HG02571 (cell line): ENCODE results near the gene DCP2.
"Not testable (repeated sequence)": the region's sequence is repeated elsewhere in the genome, so short reads cannot be mapped to it uniquely, and the experiment has no call there.

Source experiments
- ATAC-seq: cut with Tn5 transposase; IDR thresholded peaks from one replicate; pipeline ENCODE4 v1.9.1; 2021; ENCODE audit warnings: mild to moderate bottlenecking, moderate library complexity; ENCODE audit not compliant: unreplicated experiment

The DCP2 gene

DNA sequence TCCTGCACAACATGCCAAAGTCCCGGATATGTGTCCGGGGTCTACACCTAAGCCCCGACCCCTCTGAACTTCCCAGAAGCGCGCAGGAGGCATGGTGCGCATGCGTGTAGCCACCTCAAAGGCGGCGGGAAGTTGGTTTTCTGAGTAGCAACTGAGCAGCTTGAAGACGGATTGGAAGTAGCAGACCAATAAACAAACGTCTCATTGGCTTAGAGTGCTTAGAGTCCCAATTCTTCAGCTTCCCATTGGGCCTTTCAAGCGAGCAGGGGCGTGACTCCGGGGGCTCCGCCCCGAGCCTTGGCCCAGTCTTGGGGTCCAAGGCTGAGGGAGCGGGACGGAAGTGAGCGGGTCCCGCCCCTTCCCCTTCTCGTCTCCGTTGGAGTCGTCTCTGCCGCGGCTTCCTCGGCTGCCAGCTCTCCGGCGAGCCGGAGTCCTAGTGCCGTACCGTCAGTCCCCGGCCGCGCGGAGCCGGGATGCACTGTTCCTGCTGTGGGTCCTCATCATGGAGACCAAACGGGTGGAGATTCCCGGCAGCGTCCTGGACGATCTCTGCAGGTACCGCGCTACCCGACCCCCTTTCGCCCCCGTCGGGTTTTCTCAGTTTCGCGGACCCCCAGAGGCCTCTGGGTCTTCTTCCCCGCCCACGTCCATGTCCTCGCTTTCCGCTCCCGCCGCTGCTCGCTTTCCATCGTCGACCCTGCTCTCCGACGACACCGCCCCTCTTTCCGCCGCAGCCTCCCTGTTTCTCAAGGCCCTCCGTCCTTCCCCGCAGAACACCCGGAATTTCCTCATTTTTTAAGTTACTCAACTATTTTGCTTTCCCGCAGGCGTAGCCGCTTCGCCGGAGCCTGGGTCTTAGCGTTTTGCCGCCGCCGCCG is at the start of gene DCP2:
Gene DCP2 (plus strand): TSS at position 367 of the 878 bp plus-strand sequence. CDS start 136 bp downstream, at position 503.
- peak; percentile 97 for ATAC-seq

DNA sequence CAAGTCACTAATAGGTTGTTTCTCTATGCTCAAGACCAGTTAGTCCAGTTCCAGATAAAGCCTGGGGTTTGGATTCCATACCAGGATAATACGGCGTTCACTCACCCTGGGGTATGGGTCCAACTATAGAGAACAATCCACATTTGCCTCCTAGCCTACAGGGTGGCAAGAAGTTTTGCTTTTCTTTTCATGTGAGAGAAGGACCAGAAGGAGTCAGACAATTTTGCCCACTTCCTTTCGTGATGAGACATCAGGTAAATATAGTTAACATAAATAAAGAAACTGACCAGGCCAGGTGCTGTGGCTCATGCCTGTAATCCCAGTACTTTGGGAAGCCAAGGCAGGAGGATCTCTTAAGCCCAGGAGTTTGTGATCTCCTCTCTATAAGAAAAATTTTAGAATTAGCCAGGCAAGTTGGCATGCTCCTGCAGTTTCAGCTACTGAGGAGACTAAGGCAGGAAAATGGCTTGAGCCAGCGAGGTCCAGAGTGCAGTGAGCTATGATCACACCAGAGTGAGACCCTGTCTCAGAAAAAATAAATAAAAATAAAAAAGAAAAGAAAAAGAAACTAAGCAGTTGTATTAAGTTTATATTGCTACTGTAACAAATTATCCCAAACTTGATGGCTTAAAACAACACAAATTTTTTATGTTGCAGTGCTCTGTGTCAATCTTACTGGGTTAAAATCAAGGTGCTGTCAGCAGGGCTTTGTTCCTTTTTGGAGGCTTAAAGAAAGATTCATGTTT is 47.1 kb upstream of the DCP2 start:
- ATAC-seq: peak; percentile 74

DNA sequence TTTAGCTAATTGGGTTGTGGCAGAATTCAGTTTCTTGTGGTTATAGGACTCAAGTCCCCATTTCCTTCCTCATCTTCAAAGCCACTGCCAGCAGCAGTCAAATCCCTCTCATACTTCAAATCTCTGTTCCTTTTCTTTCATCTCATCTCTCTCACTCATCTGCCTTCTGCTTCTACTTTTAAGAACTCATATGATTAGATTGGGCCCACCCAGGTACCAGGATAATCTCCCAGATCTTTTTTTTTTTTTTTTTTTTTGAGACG is 46.6 kb upstream of the DCP2 start:
- no peak for ATAC-seq

DNA sequence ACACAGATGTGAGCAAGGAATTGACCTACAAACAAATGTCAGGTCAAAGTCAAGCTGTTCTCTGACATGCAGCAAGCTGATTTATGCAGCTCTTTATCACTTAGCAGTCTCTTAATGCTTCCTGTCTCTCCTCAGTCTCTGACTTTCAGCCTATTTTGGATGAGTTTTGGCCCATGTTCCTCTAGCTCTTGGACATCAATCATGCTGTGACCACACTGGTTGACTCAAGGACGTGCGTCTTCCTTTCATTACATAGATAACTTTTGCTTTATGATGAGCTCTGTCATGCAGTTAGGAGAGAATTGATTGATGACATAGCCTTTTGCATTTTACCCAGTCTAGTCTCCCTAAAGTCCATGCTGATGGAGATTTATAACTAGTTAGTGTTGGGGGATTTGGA is 45.1 kb upstream of the DCP2 start:
- ATAC-seq: no peak

DNA sequence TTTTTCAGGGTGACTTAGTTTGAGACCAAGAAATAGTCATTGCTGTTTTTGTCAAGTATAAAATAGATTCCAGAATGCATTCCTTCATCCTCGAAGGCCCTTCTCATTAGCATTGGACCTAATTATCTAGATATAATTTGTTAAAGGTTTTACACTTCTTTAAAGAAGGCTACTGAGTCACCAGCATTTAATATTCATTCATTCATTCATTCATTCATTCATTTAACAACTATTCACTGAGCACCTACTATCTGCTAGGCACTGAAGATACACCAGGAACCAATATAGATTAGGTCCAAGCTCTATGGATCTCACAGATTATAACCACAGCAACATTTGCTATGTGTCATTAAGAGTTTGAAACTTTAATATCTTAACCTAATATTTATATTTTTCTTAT is 43.5 kb upstream of the DCP2 start:
- no peak for ATAC-seq

DNA sequence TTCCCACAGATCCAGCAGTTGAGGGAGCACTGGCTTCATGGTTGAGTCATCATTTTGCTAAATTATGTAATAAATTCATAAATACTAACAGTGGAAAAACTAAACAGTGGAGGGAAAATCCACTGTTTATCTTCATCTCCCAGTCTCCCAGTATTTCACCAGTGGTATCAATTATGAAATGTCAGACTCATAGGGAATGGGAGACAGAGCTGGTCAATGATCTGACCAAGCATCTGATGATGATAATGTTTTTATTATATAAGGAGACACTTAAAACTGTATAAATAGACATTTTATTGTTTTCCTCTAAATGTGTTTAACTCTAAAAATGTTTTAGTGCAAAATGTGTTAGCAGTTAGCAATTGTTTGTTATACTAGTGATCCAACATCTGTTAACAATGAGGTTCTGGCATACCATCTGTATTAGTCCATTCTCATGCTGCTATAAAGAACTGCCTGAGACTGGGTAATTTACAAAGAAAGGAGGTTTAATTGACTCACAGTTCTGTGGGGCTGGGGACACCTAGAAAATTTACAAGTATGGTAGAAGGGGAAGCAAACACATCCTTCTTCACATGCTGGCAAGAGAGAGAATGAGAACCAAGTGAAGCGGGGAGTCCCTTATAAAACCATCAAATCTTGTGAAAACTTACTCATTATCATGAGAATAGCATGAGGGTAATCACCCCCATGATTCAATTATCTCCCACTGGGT is 42.8 kb upstream of the DCP2 start:
- ATAC-seq: no peak

DNA sequence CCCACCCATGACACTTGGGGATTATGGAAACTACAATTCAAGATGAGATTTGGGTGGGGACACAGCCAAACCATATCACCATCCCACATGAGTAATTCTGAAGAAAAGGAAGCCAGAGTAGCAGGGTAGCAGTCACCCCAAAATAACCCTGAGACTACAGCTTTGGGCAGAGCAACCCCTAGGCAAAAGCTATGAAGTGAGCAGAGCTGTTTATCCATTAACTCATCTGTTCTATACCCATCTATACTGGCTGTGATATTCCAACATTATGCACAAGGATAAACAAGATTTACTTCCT is 42.3 kb upstream of the DCP2 start:
- ATAC-seq: no peak

DNA sequence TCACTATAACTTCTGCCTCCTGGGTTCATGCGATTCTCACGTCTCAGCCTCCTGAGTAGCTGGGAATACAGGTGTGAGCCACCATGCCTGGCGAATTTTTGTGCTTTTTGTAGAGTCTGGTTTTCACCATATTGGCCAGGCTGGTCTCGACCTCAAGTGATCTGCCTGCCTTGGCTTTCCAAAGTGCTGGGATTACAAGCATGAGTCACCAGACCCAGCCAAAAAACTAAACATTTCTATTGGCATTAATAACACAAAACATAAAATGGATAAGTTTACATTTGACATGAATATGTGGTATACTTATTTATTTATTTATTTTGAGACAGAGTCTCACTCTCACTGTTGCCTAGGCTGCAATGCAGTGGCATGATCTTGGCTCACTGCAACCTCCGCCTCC is 40.9 kb upstream of the DCP2 start:
- ATAC-seq: no peak

DNA sequence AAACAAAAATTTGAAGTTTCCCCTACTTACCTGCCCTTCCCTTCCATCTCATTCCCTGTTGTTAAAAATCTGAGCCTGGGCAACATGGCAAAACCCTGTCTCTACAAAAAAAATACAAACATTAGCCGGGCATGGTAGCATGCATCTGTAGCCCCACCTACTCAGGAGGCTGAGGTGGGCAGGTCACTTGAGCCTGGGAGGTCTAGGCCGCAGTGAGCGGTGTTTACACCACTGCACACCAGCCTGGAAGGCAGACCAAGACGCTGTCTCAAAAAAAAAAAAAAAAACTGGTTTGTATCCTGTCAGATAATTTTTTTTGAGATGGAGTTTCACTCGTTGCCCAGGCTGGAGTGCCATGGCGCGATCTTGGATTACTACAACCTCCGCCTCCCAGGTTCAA is 38.3 kb upstream of the DCP2 start:
- ATAC-seq: no peak

DNA sequence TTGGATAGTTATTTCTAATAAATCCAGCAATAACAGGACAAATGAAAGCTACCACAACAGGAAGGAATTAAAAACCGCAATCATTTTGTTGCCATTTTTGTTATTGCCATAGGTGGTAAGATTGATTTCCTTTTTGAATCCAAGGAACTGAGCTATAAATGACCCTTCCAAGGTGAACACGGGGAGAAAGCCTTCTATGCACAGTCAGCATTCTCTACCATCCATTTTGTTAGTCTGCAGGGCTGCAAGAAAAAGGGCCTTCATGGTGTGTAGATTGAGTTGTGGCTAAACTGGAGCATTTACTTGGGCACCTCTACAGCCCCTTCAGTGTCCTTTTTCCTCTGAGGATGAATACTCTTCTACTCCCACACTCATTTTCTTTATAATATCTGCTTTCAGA is 35.9 kb upstream of the DCP2 start:
- no peak for ATAC-seq

DNA sequence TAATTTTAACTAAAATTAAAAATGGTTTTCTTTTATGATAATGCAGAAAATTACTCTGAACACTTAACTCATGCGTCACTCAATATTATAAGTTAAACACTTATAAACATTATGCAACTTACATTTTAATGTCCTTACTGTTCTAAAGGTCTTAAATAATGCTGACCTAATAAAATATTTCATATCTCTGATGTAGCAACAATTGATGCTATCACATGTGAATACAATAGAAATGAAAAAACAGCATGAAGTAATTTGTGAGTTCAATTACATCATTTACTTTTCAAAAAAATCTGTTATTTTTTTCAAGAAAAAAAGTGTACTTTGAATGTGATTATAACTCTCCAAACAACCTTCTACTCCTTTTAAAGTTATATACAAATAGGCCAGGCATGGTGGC is 28.1 kb upstream of the DCP2 start:
- ATAC-seq: no peak

DNA sequence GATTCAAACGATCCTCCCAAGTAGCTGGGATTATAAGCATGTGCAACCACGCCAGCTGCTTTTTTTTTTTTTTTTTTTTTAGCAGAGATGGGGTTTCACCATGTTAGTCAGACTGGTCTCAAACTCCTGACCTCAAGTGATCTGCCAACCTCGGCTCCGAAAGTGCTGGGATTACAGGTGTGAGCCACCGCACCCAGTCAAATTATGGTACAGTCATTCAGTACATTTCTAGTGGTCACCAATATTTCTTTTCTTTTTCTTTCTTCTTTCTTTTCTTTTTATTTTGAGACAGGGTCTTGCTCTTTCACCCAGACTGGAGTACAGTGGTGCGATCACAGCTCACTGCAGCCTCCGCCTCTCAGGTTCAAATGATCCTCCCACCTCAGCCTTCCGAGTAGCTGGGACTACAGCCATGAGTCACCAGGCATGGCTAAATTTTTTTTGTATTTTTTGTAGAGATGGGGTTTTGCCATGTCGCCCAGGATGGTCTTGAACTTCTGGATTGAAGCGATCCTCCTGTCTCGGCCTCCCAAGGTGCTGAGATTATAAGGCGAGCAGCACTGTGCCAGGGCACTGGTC is 25.4 kb upstream of the DCP2 start:
- peak; percentile 92 for ATAC-seq

DNA sequence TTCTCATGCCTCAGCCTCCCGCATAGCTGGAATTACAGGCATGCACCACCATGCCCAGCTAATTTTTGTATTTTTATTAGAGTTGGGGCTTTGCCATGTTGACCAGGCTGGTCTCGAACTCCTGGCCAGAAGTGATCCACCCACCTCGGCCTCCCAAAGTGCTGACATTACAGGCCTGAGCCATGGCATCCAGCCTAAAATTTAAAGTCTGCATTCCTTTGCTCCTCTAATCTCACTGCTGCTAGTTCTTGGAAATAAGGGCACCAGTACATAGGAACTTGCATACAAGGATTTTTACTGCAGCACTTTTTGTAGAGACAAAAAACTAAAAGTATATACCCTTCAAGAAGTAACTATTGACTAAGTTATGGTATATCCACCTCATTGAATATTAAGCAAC is 20.0 kb upstream of the DCP2 start:
- no peak for ATAC-seq

DNA sequence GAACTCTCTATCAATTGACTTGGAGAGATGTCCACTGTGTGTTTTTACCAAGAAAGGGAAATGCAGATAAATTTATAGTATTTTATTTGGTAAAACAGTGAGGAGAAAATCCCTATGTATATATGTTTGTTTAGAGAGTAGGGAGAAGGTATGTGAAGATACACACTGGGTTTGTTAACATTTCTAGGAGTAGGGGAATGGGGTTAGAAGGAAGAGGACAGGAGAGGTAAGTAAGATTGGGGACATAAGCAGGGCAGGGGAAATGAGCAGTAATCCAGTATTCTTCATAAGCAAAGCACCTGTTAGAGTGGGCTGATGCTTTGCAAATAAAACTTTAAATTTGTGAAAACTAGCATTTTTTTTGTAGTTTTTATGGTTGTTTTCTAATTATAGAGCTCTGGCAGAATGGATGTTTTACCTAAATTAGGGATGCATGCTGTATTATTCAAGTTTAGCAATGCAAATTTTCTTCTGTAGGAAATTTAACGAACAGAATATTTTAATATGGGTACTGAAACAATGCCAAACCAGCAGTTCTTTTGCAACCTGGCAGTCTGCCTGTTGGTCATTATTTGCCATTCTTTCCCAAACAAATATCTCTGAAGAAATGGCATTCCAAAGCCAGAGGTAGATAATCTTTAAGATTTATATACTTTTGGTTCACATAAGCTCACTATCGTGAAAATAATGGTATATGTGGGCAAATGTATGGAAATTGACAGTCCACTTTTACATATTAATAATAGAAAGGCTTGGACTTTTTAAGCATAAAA is 19.4 kb upstream of the DCP2 start:
- no peak for ATAC-seq

DNA sequence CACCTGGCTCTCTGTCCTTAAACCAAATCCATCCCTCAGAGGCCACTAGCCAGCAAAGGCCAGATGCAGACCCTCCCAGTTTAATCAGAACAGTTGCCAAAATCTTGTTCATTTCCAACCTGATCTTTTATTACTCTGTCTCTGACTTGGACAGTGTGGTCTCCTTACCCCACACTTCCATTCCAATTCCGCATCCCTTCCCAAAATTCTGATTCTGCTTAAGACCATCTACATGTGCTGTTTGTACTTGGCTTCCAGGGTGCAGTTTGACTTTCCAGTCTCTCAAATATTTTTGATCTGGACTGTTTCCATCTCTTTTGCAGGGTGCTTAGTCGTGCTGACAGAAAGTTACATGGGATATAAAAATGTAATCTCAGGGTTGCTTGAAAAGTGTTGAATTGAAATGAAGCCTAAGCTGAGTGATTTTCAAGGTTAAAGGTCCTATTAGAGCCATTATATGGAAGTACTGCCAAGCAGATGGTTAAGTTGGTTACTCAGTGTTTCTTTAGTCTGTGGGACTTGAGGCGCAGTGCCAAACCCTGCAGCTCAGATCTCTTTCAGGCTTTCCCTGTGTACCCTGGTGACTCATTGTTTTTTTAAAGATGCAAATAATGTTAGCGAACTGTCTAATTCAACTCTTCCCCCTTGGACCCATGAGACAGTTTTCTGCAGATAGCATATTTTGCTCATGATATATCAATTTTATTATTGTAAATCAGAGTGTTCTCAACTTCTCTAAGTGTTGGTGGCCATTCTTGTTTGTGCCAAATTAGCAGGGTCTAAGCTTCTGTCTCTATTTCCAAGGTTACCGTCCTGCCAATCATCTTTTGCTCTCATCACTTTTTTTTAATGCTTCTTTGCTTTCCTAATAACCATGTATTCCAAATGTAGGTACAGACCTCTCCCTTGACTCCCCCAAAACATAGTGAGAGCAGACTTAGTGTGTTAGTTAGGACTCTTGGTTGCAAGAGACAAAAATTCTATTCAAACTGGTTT is 18.2 kb upstream of the DCP2 start:
- peak; percentile 93 for ATAC-seq

DNA sequence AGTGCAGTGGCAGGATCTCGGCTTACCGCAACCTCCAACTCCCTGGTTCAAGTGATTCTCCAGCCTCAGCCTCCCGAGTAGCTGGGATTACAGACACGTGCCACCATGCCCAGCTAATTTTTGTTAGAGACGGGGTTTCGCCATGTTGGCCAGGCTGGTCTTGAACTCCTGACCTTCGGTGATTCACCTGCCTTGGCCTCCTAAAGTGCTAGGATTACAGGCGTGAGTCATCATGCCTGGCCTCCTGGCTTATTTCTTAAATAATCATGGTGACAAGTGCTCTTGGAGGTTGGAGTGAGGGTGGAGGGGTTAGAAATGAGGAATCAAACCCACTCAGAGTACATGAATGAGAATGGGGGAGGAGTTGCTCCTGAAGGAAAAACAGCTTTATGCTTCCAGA is 16.7 kb upstream of the DCP2 start:
- not testable (repeated sequence) for ATAC-seq

DNA sequence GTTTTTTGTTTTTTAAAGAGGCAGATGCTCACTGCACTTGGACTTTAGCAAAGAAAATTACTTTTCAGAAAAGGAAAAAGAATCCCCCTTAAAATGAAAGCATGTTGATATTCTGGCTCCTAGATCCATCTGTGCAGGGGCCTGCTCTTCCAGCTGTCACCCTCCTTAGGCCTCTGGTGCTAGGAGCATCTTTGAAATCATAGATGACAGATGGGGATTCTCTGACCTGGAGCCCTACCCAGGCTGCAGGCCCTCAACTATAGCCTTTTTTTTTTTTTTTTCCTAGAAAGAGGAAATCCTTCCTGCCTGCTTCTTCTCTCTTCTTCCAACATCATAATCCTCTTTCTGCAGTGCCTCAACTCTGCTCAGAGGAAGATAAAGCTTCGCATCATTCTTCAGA is 16.3 kb upstream of the DCP2 start:
- ATAC-seq: no peak

DNA sequence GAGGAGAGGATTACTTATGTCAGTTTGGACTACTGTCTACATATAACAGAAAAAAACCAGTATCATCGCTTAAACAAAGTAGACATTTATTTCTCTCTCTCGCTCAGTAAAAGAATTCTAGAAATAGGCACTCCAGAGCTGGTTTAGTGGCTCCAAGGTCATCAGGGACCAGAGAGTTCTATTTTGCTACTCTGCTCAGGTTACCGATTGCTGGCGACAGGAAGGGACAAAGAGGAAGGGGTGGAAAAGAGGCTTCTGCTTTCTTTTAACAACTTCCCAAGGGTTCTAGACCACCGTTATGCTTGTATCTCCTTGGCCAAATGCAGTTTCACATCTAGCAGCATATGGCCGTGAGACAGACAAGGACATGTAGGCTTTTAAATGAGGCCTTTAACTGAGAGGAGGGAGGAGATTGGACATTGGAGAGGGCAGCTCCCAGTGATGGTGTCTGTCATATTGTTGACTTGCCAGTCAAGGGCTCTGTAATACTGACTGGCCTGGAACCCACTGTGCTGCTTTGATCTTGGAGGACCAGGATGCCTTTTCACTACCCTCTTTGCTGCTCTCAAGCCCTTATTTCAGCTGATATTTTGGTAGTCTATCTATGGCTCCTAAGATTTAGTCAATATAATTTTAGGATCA is 15.6 kb upstream of the DCP2 start:
- no peak for ATAC-seq

DNA sequence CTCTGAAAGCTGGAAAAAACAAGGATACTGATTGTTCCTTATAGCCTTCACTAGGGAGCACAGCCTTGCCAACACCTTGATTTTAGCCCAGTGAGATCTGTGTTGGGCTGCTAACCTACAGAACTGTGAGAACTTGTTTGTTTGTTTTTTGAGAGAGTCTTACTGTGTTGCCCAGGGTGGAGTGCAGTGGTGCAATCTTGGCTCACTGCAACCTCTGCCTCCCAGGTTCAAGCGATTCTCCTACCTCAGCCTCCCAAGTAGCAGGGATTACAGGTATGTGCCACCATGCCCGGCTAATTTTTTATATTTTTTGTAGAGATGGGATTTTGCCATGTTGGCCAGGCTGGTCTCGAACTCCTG is 13.2 kb upstream of the DCP2 start:
- ATAC-seq: not testable (repeated sequence)
